Measurements from ENCODE around the gene EGFL6. TPM values are rescaled to one million over a fixed set of nuclear protein-coding genes. Genes with fewer than 3 reads are reported as not detected.

Gene EGFL6
- total and polyA plus RNA-seq, 2 of the 13 experiments (the other 11 are each of a cell fraction or from before 2014, with no cell fraction given), result not detected

- TF ChIP-seq, protein P1, sequence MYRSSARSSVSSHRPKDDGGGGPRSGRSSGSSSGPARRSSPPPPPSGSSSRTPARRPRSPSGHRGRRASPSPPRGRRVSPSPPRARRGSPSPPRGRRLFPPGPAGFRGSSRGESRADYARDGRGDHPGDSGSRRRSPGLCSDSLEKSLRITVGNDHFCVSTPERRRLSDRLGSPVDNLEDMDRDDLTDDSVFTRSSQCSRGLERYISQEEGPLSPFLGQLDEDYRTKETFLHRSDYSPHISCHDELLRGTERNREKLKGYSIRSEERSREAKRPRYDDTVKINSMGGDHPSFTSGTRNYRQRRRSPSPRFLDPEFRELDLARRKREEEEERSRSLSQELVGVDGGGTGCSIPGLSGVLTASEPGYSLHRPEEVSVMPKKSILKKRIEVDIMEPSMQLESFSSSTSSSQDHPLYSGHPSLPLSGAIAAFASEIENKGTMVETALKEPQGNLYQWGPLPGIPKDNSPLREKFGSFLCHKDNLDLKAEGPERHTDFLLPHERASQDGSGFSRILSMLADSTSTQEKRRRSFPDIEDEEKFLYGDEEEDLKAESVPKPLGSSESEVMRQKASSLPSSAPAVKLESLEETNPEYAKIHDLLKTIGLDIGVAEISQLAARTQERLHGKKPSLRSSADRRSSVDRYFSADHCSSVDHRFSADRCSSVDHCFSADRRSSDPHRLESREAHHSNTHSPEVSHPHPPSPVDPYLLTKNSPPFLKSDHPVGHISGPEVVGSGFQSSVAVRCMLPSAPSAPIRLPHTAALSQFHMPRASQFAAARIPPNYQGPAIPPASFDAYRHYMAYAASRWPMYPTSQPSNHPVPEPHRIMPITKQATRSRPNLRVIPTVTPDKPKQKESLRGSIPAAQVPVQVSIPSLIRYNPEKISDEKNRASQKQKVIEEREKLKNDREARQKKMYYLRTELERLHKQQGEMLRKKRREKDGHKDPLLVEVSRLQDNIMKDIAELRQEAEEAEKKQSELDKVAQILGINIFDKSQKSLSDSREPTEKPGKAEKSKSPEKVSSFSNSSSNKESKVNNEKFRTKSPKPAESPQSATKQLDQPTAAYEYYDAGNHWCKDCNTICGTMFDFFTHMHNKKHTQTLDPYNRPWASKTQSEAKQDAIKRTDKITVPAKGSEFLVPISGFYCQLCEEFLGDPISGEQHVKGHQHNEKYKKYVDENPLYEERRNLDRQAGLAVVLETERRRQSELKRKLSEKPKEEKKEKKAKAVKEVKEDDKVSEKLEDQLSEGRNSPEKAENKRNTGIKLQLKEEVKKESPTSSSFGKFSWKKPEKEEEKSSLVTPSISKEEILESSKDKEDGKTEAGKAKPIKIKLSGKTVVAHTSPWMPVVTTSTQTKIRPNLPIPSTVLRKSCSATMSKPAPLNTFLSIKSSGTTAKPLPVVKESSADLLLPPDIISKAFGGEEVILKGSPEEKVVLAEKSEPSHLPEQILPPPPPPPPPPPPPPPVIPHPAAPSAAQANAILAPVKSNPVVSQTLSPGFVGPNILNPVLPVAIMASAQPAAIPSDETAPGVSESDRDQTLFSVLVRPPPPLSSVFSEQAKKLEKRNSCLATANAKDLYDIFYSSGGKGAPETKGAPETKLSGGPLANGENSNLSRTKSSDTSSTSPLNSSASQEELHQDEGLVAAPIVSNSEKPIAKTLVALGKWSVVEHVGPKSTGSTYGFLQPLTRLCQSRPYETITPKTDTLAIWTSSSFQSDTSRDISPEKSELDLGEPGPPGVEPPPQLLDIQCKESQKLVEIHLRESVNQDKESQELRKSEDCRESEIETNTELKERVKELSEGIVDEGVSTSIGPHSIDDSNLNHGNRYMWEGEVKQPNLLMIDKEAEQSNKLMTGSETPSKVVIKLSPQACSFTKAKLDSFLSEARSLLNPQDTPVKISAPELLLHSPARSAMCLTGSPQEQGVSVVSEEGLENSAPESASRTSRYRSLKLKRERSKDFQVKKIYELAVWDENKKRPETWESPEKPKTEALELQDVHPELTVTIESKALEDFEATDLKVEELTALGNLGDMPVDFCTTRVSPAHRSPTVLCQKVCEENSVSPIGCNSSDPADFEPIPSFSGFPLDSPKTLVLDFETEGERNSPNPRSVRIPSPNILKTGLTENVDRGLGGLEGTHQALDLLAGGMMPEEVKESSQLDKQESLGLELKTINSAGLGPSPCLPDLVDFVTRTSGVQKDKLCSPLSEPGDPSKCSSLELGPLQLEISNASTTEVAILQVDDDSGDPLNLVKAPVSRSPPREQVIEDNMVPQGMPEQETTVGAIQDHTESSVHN (CRISPR knock-in tag; IDR thresholded peaks at IDR 0.05), result no peak
- no peak for TF ChIP-seq NPAS2 (CRISPR knock-in tag; IDR thresholded peaks at IDR 0.05; ENCODE audit: borderline replicate concordance)
- TF ChIP-seq ZNF747 (CRISPR knock-in tag; IDR thresholded peaks at IDR 0.05; ENCODE audit: borderline replicate concordance), result no peak
- no peak for TF ChIP-seq ZNF431 (CRISPR knock-in tag; IDR thresholded peaks at IDR 0.05; ENCODE audit: borderline replicate concordance, low read depth)
- no peak for TF ChIP-seq ZNF703 (CRISPR knock-in tag; IDR thresholded peaks at IDR 0.05; ENCODE audit: borderline replicate concordance)
- TF ChIP-seq, protein P2, sequence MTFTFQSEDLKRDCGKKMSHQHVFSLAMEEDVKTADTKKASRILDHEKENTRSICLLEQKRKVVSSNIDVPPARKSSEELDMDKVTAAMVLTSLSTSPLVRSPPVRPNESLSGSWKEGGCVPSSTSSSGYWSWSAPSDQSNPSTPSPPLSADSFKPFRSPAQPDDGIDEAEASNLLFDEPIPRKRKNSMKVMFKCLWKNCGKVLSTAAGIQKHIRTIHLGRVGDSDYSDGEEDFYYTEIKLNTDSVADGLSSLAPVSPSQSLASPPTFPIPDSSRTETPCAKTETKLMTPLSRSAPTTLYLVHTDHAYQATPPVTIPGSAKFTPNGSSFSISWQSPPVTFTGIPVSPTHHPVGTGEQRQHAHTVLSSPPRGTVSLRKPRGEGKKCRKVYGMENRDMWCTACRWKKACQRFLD (CRISPR knock-in tag; IDR thresholded peaks at IDR 0.05; ENCODE audit: borderline replicate concordance), result no peak
- peak; percentile 39 for TF ChIP-seq TEAD3 (CRISPR knock-in tag; optimal IDR thresholded peaks at IDR 0.05; ENCODE audit: borderline replicate concordance)
- TF ChIP-seq SNRNP70 (IDR thresholded peaks at IDR 0.05; ENCODE audit: low read depth, low read length), result no peak
- no peak for TF ChIP-seq ETV6 (CRISPR knock-in tag; conservative IDR thresholded peaks at IDR 0.05)
- TF ChIP-seq ZBTB39 (CRISPR knock-in tag; IDR thresholded peaks at IDR 0.05), result no peak
- TF ChIP-seq MAZ (IDR thresholded peaks at IDR 0.05; ENCODE audit: borderline replicate concordance, low read depth, low read length), result no peak
- TF ChIP-seq MAZ (CRISPR knock-in tag; IDR thresholded peaks at IDR 0.05; ENCODE audit: low read depth), result peak; percentile 34; the same call in 1 of the 2 replicates
- no peak for TF ChIP-seq ZNF672 (CRISPR knock-in tag; IDR thresholded peaks at IDR 0.05)
- peak; percentile 83 for TF ChIP-seq ZBTB25 (CRISPR knock-in tag; IDR thresholded peaks at IDR 0.05)
- TF ChIP-seq MIXL1 (CRISPR knock-in tag; IDR thresholded peaks at IDR 0.05), result no peak
- TF ChIP-seq ZNF292 (CRISPR knock-in tag; IDR thresholded peaks at IDR 0.05; ENCODE audit: borderline replicate concordance, low read depth), result no peak
Measured at GRCh38 chrX:13652850-13653693, 83.7 kb downstream of the EGFL6 start, which contains the start of gene TCEANC (continued).
